K562 (cell line): ENCODE data around the gene FMOD. TPM values are rescaled to one million over a fixed set of nuclear protein-coding genes. Genes with fewer than 3 reads are reported as not detected.

ENCODE experiments used
- ATAC-seq: fragments of 200-7000 bp; cut with Tn5 transposase; 3 replicates; pipeline ENCODE4 v1.9.1; 2020; ENCODE audit warnings: moderate library complexity
- BruUV-seq: library from RNA; stranded (reverse); fragments of 400-500 nt; replicated peaks from 2 replicates; lab custom pipeline; 2021; lab: Mats Ljungman, UMichigan
- CTCF ChIA-PET: fragments of 300-600 bp; formaldehyde crosslinking; extraction: SDS; loops from one replicate; lab custom pipeline; 2021; ENCODE audit warnings: low intra/inter-chr PET ratio; lab: Yijun Ruan, JAX
- POLR2A ChIA-PET: fragments of 300-600, 350-650 bp; sonication (Branson Sonifier 250); formaldehyde crosslinking; extraction: SDS; loops from one replicate; lab custom pipeline; 2021; ENCODE audit warnings: antibody characterized with exemption, inconsistent platforms; lab: Yijun Ruan, JAX
- DNase-seq, 4 experiments: peaks; one replicate each; pipeline versions ENCODE4 v3.0.0 to v3.0.0-alpha.2; 2011 to 2018; ENCODE audit warnings: low spot score in 3 of 4, mixed read lengths in 3 of 4; ENCODE audit errors: extremely low read depth in 1 of 4
- FAIRE-seq: peaks from 2 replicates; lab custom pipeline; 2011; peaks lifted over from hg19 to GRCh38; lab: Jason Lieb, UNC
- H2AFZ ChIP-seq: 2 replicates; pipeline ENCODE4 v1.6.0; 2011; ENCODE audit warnings: low read depth, low read length, control low read depth, inconsistent platforms
- H3K27ac ChIP-seq: fragments of 200-600 bp; 3 replicates; pipeline ENCODE4 v1.8.0; 2011; ENCODE audit warnings: low read depth, mild to moderate bottlenecking, control low read depth, inconsistent platforms, low read length, moderate library complexity, mixed read lengths; ENCODE audit errors: extremely low read depth
- H3K27me3 ChIP-seq, 2 experiments: fragments of 300-600 bp in 1 of 2; 2 replicates in 1 of 2; 3 replicates in 1 of 2; pipeline versions ENCODE4 v1.6.0 to v1.8.0; 2011; ENCODE audit warnings: inconsistent platforms in 2 of 2, low read length in 2 of 2, mild to moderate bottlenecking in 1 of 2, mixed read lengths in 1 of 2, moderate library complexity in 1 of 2; ENCODE audit not compliant: control insufficient read depth in 2 of 2, insufficient read depth in 2 of 2
- H3K36me3 ChIP-seq: fragments of 300-600 bp; 3 replicates; pipeline ENCODE4 v1.8.0; 2011; ENCODE audit warnings: mild to moderate bottlenecking, low read length, inconsistent platforms; ENCODE audit not compliant: control insufficient read depth, insufficient read depth
- H3K4me1 ChIP-seq, 2 experiments: fragments of 200-600 bp in 1 of 2; replicated peaks in 1 of 2; 2 replicates in 1 of 2; 3 replicates in 1 of 2; pipeline versions ENCODE4 v1.5.1 to v1.8.0; 2011; ENCODE audit warnings: inconsistent platforms in 2 of 2, low read length in 2 of 2, mild to moderate bottlenecking in 1 of 2, mixed read lengths in 1 of 2, moderate library complexity in 1 of 2; ENCODE audit not compliant: control insufficient read depth in 2 of 2, insufficient read depth in 2 of 2
- H3K4me2 ChIP-seq: 2 replicates; pipeline ENCODE4 v1.6.1; 2011; ENCODE audit warnings: low read length, control low read depth, inconsistent platforms, mixed read lengths; ENCODE audit not compliant: insufficient read depth
- H3K4me3 ChIP-seq: fragments of 200-600 bp; sonication (generic), shearing (Covaris generic); 2 replicates; pipeline ENCODE4 v1.5.1; 2016; ENCODE audit warnings: control low read depth, inconsistent platforms
- H3K79me2 ChIP-seq: fragments of 200-600 bp; 3 replicates; pipeline ENCODE4 v1.8.0; 2011; ENCODE audit warnings: low read length, inconsistent platforms; ENCODE audit not compliant: control insufficient read depth, insufficient read depth
- H3K9ac ChIP-seq, 2 experiments: 2 replicates each; pipeline versions ENCODE4 v1.6.0 to v1.6.1; 2011; ENCODE audit warnings: low read depth in 2 of 2, low read length in 2 of 2, control low read depth in 1 of 2, inconsistent platforms in 1 of 2, mild to moderate bottlenecking in 1 of 2, mixed read lengths in 1 of 2; ENCODE audit not compliant: insufficient read depth in 1 of 2
- H3K9me1 ChIP-seq: one replicate; pipeline ENCODE4 v1.6.0; 2011; ENCODE audit warnings: inconsistent platforms, mild to moderate bottlenecking, low read length, moderate library complexity; ENCODE audit not compliant: control insufficient read depth, insufficient read depth
- H3K9me3 ChIP-seq: replicated peaks from 2 replicates; pipeline ENCODE4 v1.5.1; 2011; ENCODE audit warnings: low read depth, low read length, inconsistent platforms; ENCODE audit not compliant: control insufficient read depth, insufficient read depth
- H4K20me1 ChIP-seq: replicated peaks from 2 replicates; pipeline ENCODE4 v1.6.1; 2011; ENCODE audit warnings: low read length, inconsistent platforms, mixed read lengths; ENCODE audit not compliant: control insufficient read depth, insufficient read depth
- SMARCE1 ChIP-seq: fragments of 450-650 bp; IDR thresholded peaks from 2 replicates; pipeline ENCODE4 v1.7.1; 2016; ENCODE audit warnings: mild to moderate bottlenecking
- TBP ChIP-seq: optimal IDR thresholded peaks from 2 replicates; pipeline ENCODE3; 2011; ENCODE audit warnings: low read depth, low read length, improper control_type of control experiment
- ZNF398 ChIP-seq: fragments of 250-450 bp; sonication (Bioruptor Pico); IDR thresholded peaks from 2 replicates; pipeline ENCODE4 v1.8.0; 2021; ENCODE audit warnings: moderate library complexity, mild to moderate bottlenecking, inconsistent platforms
- ZNF512 ChIP-seq: IDR thresholded peaks from 2 replicates; pipeline ENCODE4 v1.6.1; 2016; ENCODE audit warnings: missing genetic modification characterization, missing compliant biosample characterization
- WGBS: fragments of 100-300 bp; shearing (Covaris generic); methylation state at CpG from one replicate; pipeline ENCODE4 v1.1.6; 2016; ENCODE audit warnings: low coverage, mixed read lengths; ENCODE audit not compliant: insufficient coverage; ENCODE audit errors: missing lambda C conversion rate; 5-methylcytosine and 5-hydroxymethylcytosine counted together
- in situ Hi-C: fragments of 300-500 bp; cut with MboI; formaldehyde crosslinking; loops from 4 replicates; pipeline ENCODE4 v1.15.0; 2018; ENCODE audit warnings: inconsistent platforms, mixed read lengths
- intact Hi-C: fragments of 100-400 bp; cut with micrococcal nuclease; formaldehyde crosslinking; loops from 2 replicates; pipeline ENCODE4 v1.14.2; 2022
- polyA plus RNA-seq, 8 experiments: library from polyadenylated mRNA; depleted of rRNA in 4 of 8; stranded (reverse) in 5 of 8; unstranded in 3 of 8; fragments of >200 nt; fragmentation: Nextera tagmentation in 2 of 8; fragmentation: Illumina TruSeq in 1 of 8; extraction: Ambion mirVana in 2 of 8; extraction: Trizol in 1 of 8; gene quantifications; 2 replicates each; pipeline versions ENCODE4 v1.2.1 to v1.2.3, GENCODE V29; 2011 to 2014; ENCODE audit warnings: inconsistent platforms in 1 of 8, missing spikeins in 1 of 8
- total RNA-seq, 7 experiments: library from RNA; depleted of rRNA in 6 of 7; stranded (reverse); fragments of >200 nt in 6 of 7; fragmentation: Illumina TruSeq in 2 of 7; extraction: Trizol in 2 of 7; gene quantifications; 2 replicates each; pipeline versions ENCODE4 v1.2.1 to v1.2.3, GENCODE V29; 2011 to 2021; ENCODE audit warnings: low replicate concordance in 1 of 7

The FMOD gene
- total and polyA plus RNA-seq, 9 of the 15 experiments (the other 6 are each of a cell fraction or from before 2014, with no cell fraction given), result 0.03 to 0.13 (median 0.03) TPM; not detected in 6

- TF ChIP-seq ZNF398 (CRISPR knock-in tag), result no peak
- TF ChIP-seq TBP, result no peak
These were observed 23.1 kb upstream of the FMOD start (continued) for GRCh38 chr1:203373991-203374390.

GRCh38 chr1:203373002-203373401 lies 22.1 kb upstream of the FMOD start:
- Histone ChIP-seq H3K9me3 (no peaks in the 10 kb centered on the region), H3K9ac (no peak overlapping the region), H3K27ac (no peak overlapping the region), H2AFZ (no peak overlapping the region), H3K79me2 (no peaks in the 10 kb centered on the region), H3K4me1 (no peaks in the 10 kb centered on the region), H3K4me3 (no peak overlapping the region), H3K4me2 (no peak overlapping the region), H3K27me3 (peaks cover 6 to 34% of the 10 kb centered on the region in 2 experiments; a peak in 4 of 5 replicates)
- 0% methylated on average over 2 of the region's 2 CpGs for WGBS
- no peak for DNase-seq
- intact Hi-C loops, result no loop called here
- no peak for ATAC-seq
- BruUV-seq, result no TSS peak
- CTCF ChIA-PET, result no interaction called here
- in situ Hi-C loops, result no loop called here
- TF ChIP-seq ZNF512 (tag), result peak; percentile 87
- no peak for TF ChIP-seq SMARCE1
- TF ChIP-seq, all 486 proteins: peak for 1
- POLR2A ChIA-PET, result interaction anchor here (0.5 to 0.8 kb wide), 2 partner anchors 14 to 80 kb away, joined by 3 to 4 read pairs; no protein-coding TSS in a partner anchor
- no peaks in the 10 kb centered on the region for H4K20me1 ChIP-seq
- no peaks in the 10 kb centered on the region for H3K36me3 ChIP-seq
- H3K9me1 ChIP-seq, result no peaks in the 10 kb centered on the region
- FAIRE-seq, result no peak
